Heart left ventricle (tissue), 13 donors: ENCODE measurements around the gene PDYN.

Source experiments
- POLR2A ChIP-seq, 2 donors: fragments of 450-650 bp; IDR thresholded peaks; one replicate each; pipeline ENCODE4 v1.6.1; 2017; ENCODE audit warnings: antibody characterized with exemption in 2 of 2, mild to moderate bottlenecking in 2 of 2, moderate library complexity in 2 of 2
- TF ChIP-seq, protein P1 (sequence below), 12 donors: fragments of 200-600 bp; sonication (generic) in 4 of 12; IDR thresholded peaks; one replicate each; pipeline versions ENCODE4 v1.5.0 to v1.8.0; 2018 to 2022; ENCODE audit warnings: antibody characterized with exemption in 12 of 12, mild to moderate bottlenecking in 5 of 12
- donor health status: ischemic (EF 13 %, LVEDD 7.1; RV severe dilation, severe dysfunction).
- donor health status: DM: no; HTN: yes; CAD: no.
- donor health status: DM: no; HTN: no; CAD: no.
- donor health status: ischemic (EF 25% LVEDD 6.9; RV normal size, moderate dysfunction).
- donor health status: ischemic (EF 25% LVEDD 5.7; RV mildly dilated, moderate dysfunction).
- donor health status: ischemic (EF 35%, LVEDD 5.7; RV mildly dilated, moderate dysfunction).
- donor health status: nonischemic (EF 11% LVEDD 7.7; RV severe dilation, severe dysfunction).
- donor health status: DM: yes; HTN: yes; CAD: no.
- donor health status: PGD.
- donor health status: ischemic (EF 29% LVEDD 5.4; RV normal size, mild dysfunction).
- donor health status: nonischemic (EF 23%, LVEDD 6.1; RV moderate dilation, normal function).

DNA sequence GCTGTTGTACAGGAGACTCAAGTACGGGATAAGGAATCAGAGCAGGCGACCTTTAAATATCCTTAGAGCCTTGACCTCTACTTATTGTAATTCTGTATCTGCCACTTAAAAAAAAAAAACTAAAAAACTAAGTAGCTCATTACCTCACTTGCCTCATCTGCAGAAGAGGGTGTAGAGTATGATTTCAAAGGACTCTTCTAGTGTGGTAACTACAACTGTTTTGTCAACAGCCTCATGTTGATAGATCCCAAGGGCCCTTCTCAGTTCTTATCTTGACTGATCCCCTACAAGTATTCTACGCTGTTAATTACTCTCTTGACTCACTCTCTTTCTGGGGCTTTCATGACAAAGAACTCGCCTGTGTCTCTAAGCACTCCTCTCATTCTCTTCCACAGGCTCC, 16.7 kb upstream of the PDYN start:
- TF ChIP-seq, protein P1, sequence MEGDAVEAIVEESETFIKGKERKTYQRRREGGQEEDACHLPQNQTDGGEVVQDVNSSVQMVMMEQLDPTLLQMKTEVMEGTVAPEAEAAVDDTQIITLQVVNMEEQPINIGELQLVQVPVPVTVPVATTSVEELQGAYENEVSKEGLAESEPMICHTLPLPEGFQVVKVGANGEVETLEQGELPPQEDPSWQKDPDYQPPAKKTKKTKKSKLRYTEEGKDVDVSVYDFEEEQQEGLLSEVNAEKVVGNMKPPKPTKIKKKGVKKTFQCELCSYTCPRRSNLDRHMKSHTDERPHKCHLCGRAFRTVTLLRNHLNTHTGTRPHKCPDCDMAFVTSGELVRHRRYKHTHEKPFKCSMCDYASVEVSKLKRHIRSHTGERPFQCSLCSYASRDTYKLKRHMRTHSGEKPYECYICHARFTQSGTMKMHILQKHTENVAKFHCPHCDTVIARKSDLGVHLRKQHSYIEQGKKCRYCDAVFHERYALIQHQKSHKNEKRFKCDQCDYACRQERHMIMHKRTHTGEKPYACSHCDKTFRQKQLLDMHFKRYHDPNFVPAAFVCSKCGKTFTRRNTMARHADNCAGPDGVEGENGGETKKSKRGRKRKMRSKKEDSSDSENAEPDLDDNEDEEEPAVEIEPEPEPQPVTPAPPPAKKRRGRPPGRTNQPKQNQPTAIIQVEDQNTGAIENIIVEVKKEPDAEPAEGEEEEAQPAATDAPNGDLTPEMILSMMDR (IDR thresholded peaks at IDR 0.05) = no peak
- TF ChIP-seq POLR2A (IDR thresholded peaks at IDR 0.05) = no peak
